Psoas muscle (tissue), 8 donors: ENCODE results near the gene GJA9. TPM values are rescaled to one million over a fixed set of nuclear protein-coding genes. Genes with fewer than 3 reads are reported as not detected.

Source experiments
- ATAC-seq, 4 donors: fragments of 200-7000 bp; cut with Tn5 transposase; one replicate each; pipeline ENCODE4 v1.9.1; 2020; ENCODE audit warnings: moderate library complexity in 3 of 4, mild to moderate bottlenecking in 2 of 4
- DNase-seq, 2 donors: peaks; one replicate each; pipeline ENCODE4 v3.0.0-alpha.2; 2020
- H3K27ac ChIP-seq: fragments of 200-600 bp; one replicate; pipeline ENCODE4 v1.8.0; 2022
- H3K27me3 ChIP-seq, 3 donors: fragments of 200-600 bp in 1 of 3; one replicate each; pipeline versions ENCODE4 v1.6.1 to v1.8.0; 2013 to 2022; ENCODE audit warnings: low read length in 2 of 3, mild to moderate bottlenecking in 2 of 3, moderate library complexity in 1 of 3; ENCODE audit not compliant: insufficient read depth in 3 of 3
- H3K36me3 ChIP-seq, 2 donors: fragments of 200-600 bp in 1 of 2; one replicate each; pipeline versions ENCODE4 v1.6.1 to v1.8.0; 2013 to 2022; ENCODE audit warnings: low read depth in 1 of 2, mild to moderate bottlenecking in 1 of 2, moderate library complexity in 1 of 2; ENCODE audit not compliant: insufficient read depth in 1 of 2
- H3K4me1 ChIP-seq: fragments of 200-600 bp; one replicate; pipeline ENCODE4 v1.8.0; 2022
- H3K4me3 ChIP-seq: fragments of 200-600 bp; one replicate; pipeline ENCODE4 v1.8.0; 2022; ENCODE audit warnings: mild to moderate bottlenecking
- H3K9me3 ChIP-seq: fragments of 200-600 bp; one replicate; pipeline ENCODE4 v1.8.0; 2022
- WGBS, 3 donors: extraction: QIAGEN DNeasy Blood & Tissue Kit; methylation state at CpG; one replicate each; pipeline versions ENCODE4 v1.1.6 to v1.1.7; 2013; 5-methylcytosine and 5-hydroxymethylcytosine counted together
- intact Hi-C, 2 donors: fragments of 100-400 bp; cut with DNase I; formaldehyde crosslinking; loops; one replicate each; pipeline versions ENCODE4 v1.11.0 to v1.14.2; 2022
- polyA plus RNA-seq, 3 donors: library from polyadenylated mRNA; stranded (reverse); fragments of 200-250 nt; gene quantifications; one replicate each; pipeline ENCODE4 v1.2.3, GENCODE V29; 2013
- total RNA-seq, 4 donors: library from RNA; stranded (reverse); fragmentation: NEBNext Ultra II Directional in 2 of 4; extraction: Animal tissue kit (Norgen Biotek cat#: 25700) in 2 of 4; gene quantifications; one replicate each; pipeline versions ENCODE4 v1.2.1 to v1.2.4, GENCODE V29; 2021 to 2023
- TF ChIP-seq, protein P1 (sequence below): fragments of 200-600 bp; IDR thresholded peaks from one replicate; pipeline ENCODE4 v1.8.0; 2022; ENCODE audit warnings: antibody characterized with exemption
- donor health status: healthy with polysubstance abuse.
- donor health status: DM: no; HTN: no; CAD: no; lungs with moderate emphysema.
- donor health status: Bipolar disorder and iron deficiency.
- donor health status: healthy.
- donor health status: DM: yes; HTN: yes; CAD: no.
- donor health status: DM: no; HTN: no; CAD: no.
- donor health status: DM: no; HTN: no; CAD: no.
- donor health status: DM: yes; HTN: yes; CAD: no.

The GJA9 gene
- total and polyA plus RNA-seq, 7 donors, result not detected

DNA sequence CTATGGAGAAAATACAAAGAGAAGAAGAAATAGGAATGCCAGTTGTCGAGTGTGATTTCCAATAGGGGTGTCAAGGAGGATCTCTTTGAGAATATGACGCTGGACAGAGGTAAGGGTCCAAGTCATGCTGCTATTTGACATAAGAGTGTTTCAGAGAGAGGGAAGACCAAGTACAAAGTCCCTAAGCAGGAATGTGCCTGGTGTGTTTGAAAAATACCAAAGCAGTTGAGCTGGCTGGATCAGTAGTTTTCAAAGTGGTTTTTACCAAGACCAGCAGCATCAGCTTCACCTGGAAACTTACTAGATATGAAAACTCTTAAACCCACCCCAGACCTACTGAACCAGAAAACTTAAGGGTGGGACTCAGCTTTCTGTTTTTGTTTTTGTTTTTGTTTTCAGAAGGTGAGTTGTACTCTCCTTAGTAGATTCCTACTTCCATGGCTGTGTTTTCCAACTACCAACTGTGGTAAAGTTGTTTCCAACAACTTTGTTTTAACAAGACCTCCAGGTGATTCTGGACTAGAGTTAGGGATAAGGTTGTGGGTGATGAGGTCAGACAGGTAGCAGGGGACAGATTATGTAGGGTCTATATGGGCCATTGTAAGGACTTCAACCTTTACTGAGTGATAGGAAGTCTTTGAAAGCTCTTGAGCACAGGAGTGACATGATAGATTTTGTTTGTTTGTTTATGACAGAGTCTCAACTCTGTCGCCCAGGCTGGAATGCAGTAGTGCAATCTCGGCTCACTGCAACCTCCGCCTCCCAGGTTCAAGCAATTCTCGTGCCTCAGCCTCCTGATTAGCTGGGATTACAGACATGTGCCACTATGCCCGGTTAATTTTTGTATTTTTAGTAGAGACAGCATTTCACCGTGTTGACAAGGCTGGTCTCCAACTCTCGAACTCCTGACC is 7.3 kb upstream of the GJA9 start:
- DNase-seq, result no peak

DNA sequence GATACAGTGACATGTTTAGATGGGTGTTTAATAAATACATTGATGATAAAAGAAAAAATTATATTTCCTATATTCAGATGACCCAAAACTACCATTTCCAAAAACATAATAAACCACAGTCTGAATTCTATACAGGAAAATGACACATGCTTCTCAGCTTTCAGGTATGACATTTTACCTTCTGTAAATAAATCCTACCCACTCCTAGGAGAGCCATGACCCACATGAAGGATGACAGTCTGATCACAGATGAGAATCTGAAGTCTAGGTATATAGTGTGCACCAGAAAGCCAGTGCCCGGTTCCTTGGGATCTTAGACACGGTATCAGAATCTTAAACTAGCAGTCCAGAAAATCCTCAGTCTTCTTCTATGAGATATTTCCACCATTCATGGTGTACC is 3.7 kb upstream of the GJA9 start:
- H3K4me1 ChIP-seq, result no peaks in the 10 kb centered on the region
- DNase-seq, result no peak
- intact Hi-C loops, result no loop called here
- H3K27ac ChIP-seq, result no peak overlapping the region
- H3K27me3 ChIP-seq, result no peaks in the 10 kb centered on the region
- ATAC-seq, result no peak
- H3K36me3 ChIP-seq, result no peaks in the 10 kb centered on the region
- no peak overlapping the region for H3K4me3 ChIP-seq
- TF ChIP-seq, protein P1, sequence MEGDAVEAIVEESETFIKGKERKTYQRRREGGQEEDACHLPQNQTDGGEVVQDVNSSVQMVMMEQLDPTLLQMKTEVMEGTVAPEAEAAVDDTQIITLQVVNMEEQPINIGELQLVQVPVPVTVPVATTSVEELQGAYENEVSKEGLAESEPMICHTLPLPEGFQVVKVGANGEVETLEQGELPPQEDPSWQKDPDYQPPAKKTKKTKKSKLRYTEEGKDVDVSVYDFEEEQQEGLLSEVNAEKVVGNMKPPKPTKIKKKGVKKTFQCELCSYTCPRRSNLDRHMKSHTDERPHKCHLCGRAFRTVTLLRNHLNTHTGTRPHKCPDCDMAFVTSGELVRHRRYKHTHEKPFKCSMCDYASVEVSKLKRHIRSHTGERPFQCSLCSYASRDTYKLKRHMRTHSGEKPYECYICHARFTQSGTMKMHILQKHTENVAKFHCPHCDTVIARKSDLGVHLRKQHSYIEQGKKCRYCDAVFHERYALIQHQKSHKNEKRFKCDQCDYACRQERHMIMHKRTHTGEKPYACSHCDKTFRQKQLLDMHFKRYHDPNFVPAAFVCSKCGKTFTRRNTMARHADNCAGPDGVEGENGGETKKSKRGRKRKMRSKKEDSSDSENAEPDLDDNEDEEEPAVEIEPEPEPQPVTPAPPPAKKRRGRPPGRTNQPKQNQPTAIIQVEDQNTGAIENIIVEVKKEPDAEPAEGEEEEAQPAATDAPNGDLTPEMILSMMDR, result no peak
- WGBS, 3 donors, result 82 to 91% (median 87%) methylated on average over 2 of the region's 2 CpGs
- H3K9me3 ChIP-seq, result no peaks in the 10 kb centered on the region

More for the DNA sequence above, 7.3 kb upstream of the GJA9 start:
- no peak overlapping the region for H3K4me3 ChIP-seq
- TF ChIP-seq, protein P1, result no peak
- 86 to 87% (median 87%) methylated on average over 9 of the region's 9 CpGs for WGBS, 3 donors
- H3K4me1 ChIP-seq, result no peaks in the 10 kb centered on the region
- no peaks in the 10 kb centered on the region for H3K9me3 ChIP-seq
- no peak overlapping the region for H3K27ac ChIP-seq
- H3K27me3 ChIP-seq, result no peaks in the 10 kb centered on the region
- no peaks in the 10 kb centered on the region for H3K36me3 ChIP-seq
- intact Hi-C loops, result no loop called here
- ATAC-seq, result no peak

DNA sequence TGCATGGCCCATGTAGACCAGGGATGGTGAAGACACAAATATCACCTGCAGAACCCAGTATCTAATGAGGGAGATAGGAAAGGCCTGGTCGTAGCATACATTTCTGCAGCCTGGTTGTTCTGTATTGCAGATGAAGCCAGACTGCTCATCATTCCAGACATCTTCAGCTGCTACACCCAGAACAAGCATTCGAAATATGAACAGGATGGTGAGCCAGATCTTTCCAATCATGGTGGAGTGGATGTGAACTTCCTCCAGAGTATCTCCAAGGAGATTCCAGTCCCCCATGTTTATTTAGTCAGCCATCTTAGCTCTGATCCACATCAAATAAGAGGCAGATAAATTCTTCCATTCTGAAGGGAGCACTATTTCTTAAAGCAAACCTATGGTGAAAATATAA is 5.6 kb downstream of the GJA9 start:
- no peaks in the 10 kb centered on the region for H3K9me3 ChIP-seq
- H3K27ac ChIP-seq, result no peak overlapping the region
- H3K36me3 ChIP-seq, result peaks cover 0 to 5% of the 10 kb centered on the region in 2 donors
- 75 to 85% (median 79%) methylated on average over 2 of the region's 2 CpGs for WGBS, 3 donors
- ATAC-seq (no peak), DNase-seq (no peak)
- no peaks in the 10 kb centered on the region for H3K27me3 ChIP-seq
- peaks cover 9% of the 10 kb centered on the region for H3K4me1 ChIP-seq
- H3K4me3 ChIP-seq, result no peak overlapping the region
- intact Hi-C loops, result loop anchor here in 1 of 2 donors (10.0 kb wide), 1 partner anchor 149 kb away; the partner anchor contains the start of gene NDUFS5
- TF ChIP-seq, protein P1, result no peak

DNA sequence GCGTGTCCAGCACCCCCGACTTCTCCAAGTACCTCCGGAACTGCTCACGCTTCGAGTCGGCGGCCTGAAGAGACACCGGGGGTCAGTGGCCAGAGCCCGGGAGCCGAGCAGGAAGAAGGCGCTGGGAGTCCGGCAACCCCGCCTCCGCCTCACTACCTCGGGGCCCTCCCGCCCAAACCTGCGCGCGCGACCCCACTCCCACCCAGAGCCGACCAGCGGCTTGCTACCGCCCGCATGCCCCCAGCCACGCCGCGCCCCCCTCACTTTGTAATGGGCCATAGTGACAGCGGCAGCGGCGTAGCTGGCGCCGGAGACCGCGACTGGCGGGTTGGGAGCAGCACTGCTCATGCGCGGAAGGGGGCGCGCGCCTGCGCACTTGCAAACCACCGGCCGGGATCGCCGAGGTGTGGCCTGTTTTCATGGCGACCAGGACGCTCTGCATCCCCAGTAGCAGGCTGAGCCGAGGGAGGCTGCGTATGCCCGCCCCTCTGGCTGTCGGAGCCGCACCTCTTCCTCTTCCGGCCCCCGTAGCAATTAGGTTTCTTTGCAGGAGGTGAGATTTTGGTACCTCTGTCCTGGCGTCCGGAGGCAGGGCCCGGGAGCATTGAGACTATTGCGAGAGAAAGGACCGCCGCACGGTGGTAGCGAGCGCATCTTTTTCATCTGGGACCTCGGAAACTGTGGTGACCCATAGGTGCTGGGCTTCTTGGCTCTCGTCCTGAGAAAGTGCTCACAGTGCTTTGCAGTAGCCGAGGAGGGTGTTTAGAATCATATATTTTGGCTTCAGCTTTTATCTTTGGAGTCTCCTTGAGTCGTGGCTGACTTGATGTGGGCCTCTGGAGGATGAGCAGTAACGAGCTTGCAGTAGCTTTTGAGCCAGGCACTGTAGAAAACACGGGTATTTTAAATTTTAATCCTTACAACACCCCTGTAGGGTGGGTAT is 8.1 kb downstream of the GJA9 start, which contains the start of gene MYCBP:
Gene MYCBP, minus strand, starts transcription at position 322 of the 943 bp plus-strand sequence. Its CDS starts 43 bp downstream, at position 279.
- intact Hi-C loops, result loop anchor here (5.0 to 10.0 kb wide), 3 partner anchors 119 to 219 kb away; partner anchors contain the start of genes AKIRIN1 (in 1 of the 2) and NDUFS5 (in 1 of the 2)
- TF ChIP-seq, protein P1, result peak; percentile 11
- Histone ChIP-seq H3K9me3 (no peaks in the 10 kb centered on the region), H3K27me3 (no peaks in the 10 kb centered on the region), H3K4me1 (peaks cover 9% of the 10 kb centered on the region), H3K36me3 (peaks cover 0 to 5% of the 10 kb centered on the region in 2 donors), H3K27ac (peak within 1 kb of the TSS; percentile 77), H3K4me3 (peak within 1 kb of the TSS; percentile 78)
- 0 to 1% (median 0%) methylated on average over 59 to 69 of the region's 69 CpGs for WGBS, 3 donors
- peak; percentile 95 to 98 for DNase-seq
- peak; percentile 99 to 100 (median 99) for ATAC-seq
